Esophagus (tissue), 2 donors: ENCODE measurements around the gene RDH16. TPM values are rescaled to one million over a fixed set of nuclear protein-coding genes. Genes with fewer than 3 reads are reported as not detected.
A peak's percentile ranks its signal among the peaks of the same experiment; 100 is the strongest.

Experiments used
- H3K27ac ChIP-seq, 2 donors: one replicate each; pipeline ENCODE4 v1.5.1; 2013; ENCODE audit warnings: low read depth in 2 of 2, mild to moderate bottlenecking in 2 of 2, inconsistent platforms in 1 of 2, low read length in 1 of 2, moderate library complexity in 1 of 2
- H3K27me3 ChIP-seq, 2 donors: one replicate each; pipeline ENCODE4 v1.6.1; 2013; ENCODE audit warnings: low read length in 2 of 2, control low read depth in 1 of 2, mild to moderate bottlenecking in 1 of 2; ENCODE audit not compliant: insufficient read depth in 2 of 2, control insufficient read depth in 1 of 2
- H3K36me3 ChIP-seq, 2 donors: one replicate each; pipeline ENCODE4 v1.6.1; 2013; ENCODE audit warnings: low read length in 1 of 2; ENCODE audit not compliant: control insufficient read depth in 2 of 2, insufficient read depth in 2 of 2
- H3K4me1 ChIP-seq, 2 donors: one replicate each; pipeline ENCODE4 v1.6.1; 2013; ENCODE audit warnings: low read length in 1 of 2; ENCODE audit not compliant: control insufficient read depth in 2 of 2, insufficient read depth in 2 of 2
- H3K4me3 ChIP-seq, 2 donors: one replicate each; pipeline ENCODE4 v1.5.1; 2013; ENCODE audit warnings: low read length in 2 of 2, mild to moderate bottlenecking in 2 of 2, low read depth in 1 of 2, moderate library complexity in 1 of 2
- H3K9me3 ChIP-seq, 2 donors: one replicate each; pipeline ENCODE4 v1.6.1; 2013; ENCODE audit warnings: mild to moderate bottlenecking in 2 of 2, low read depth in 1 of 2, low read length in 1 of 2, moderate library complexity in 1 of 2; ENCODE audit not compliant: control insufficient read depth in 2 of 2, insufficient read depth in 1 of 2
- WGBS, 2 donors: extraction: QIAGEN DNeasy Blood & Tissue Kit; methylation state at CpG; one replicate each; pipeline ENCODE4 v1.1.7; 2013; 5-methylcytosine and 5-hydroxymethylcytosine counted together
- polyA plus RNA-seq, 2 donors: library from polyadenylated mRNA; stranded (reverse); fragments of 200-250 nt; gene quantifications; one replicate each; pipeline ENCODE4 v1.2.3, GENCODE V29; 2013
- donor health status: healthy with polysubstance abuse.
- donor health status: Bipolar disorder and iron deficiency.

RDH16 gene
- polyA plus RNA-seq, 2 donors, result 0.62 to 0.69 TPM

GRCh38 chr12:56998316-56998715 lies 40.9 kb upstream of the RDH16 start:
- no peaks in the 10 kb centered on the region for H3K4me1 ChIP-seq
- no peaks in the 10 kb centered on the region for H3K9me3 ChIP-seq
- H3K27me3 ChIP-seq, result no peaks in the 10 kb centered on the region
- no peak overlapping the region for H3K27ac ChIP-seq
- WGBS, 2 donors, result 91 to 92% methylated on average over 6 of the region's 6 CpGs
- no peak overlapping the region for H3K4me3 ChIP-seq
- peaks cover 10 to 14% of the 10 kb centered on the region in 2 donors for H3K36me3 ChIP-seq

- WGBS, 2 donors, result 75 to 81% methylated on average over 12 of the region's 12 CpGs
- Histone ChIP-seq H3K4me1 (no peaks in the 10 kb centered on the region), H3K27ac (no peak overlapping the region), H3K9me3 (no peaks in the 10 kb centered on the region), H3K4me3 (no peak overlapping the region), H3K36me3 (peaks cover 0 to 7% of the 10 kb centered on the region in 2 donors), H3K27me3 (no peaks in the 10 kb centered on the region)
These were observed 39.6 kb upstream of the RDH16 start for GRCh38 chr12:56996793-56997545.

- Histone ChIP-seq H3K9me3 (no peaks in the 10 kb centered on the region), H3K4me1 (peaks cover 0 to 6% of the 10 kb centered on the region in 2 donors), H3K27me3 (no peaks in the 10 kb centered on the region), H3K4me3 (no peak overlapping the region), H3K36me3 (peaks cover 0 to 7% of the 10 kb centered on the region in 2 donors), H3K27ac (no peak overlapping the region)
- WGBS, 2 donors, result 95 to 98% methylated on average over 11 of the region's 11 CpGs
These were observed 38.6 kb upstream of the RDH16 start for GRCh38 chr12:56995930-56996496.

GRCh38 chr12:56995201-56995929 lies 38.0 kb upstream of the RDH16 start:
- Histone ChIP-seq H3K4me3 (no peak overlapping the region), H3K36me3 (peaks cover 0 to 7% of the 10 kb centered on the region in 2 donors), H3K27ac (no peak overlapping the region), H3K9me3 (no peaks in the 10 kb centered on the region), H3K27me3 (no peaks in the 10 kb centered on the region), H3K4me1 (peaks cover 0 to 7% of the 10 kb centered on the region in 2 donors)
- 93 to 95% methylated on average over 25 to 26 of the region's 26 CpGs for WGBS, 2 donors

GRCh38 chr12:56994231-56994746 lies 36.9 kb upstream of the RDH16 start:
- Histone ChIP-seq H3K4me1 (peaks cover 0 to 7% of the 10 kb centered on the region in 2 donors), H3K4me3 (no peak overlapping the region), H3K27me3 (no peaks in the 10 kb centered on the region), H3K27ac (no peak overlapping the region), H3K9me3 (no peaks in the 10 kb centered on the region), H3K36me3 (peaks cover 0 to 7% of the 10 kb centered on the region in 2 donors)
- WGBS, 2 donors, result 75 to 76% methylated on average over 10 of the region's 10 CpGs

- Histone ChIP-seq H3K27me3 (no peaks in the 10 kb centered on the region), H3K27ac (no peak overlapping the region), H3K4me1 (peaks cover 0 to 7% of the 10 kb centered on the region in 2 donors), H3K36me3 (peaks cover 2 to 7% of the 10 kb centered on the region in 2 donors), H3K9me3 (no peaks in the 10 kb centered on the region), H3K4me3 (no peak overlapping the region)
- 63 to 71% methylated on average over 9 to 10 of the region's 10 CpGs for WGBS, 2 donors
These were observed 35.9 kb upstream of the RDH16 start for GRCh38 chr12:56993346-56993745.

- Histone ChIP-seq H3K27me3 (no peaks in the 10 kb centered on the region), H3K27ac (peak overlapping the region; percentile 11 to 56), H3K36me3 (peaks cover 2 to 5% of the 10 kb centered on the region in 2 donors), H3K4me1 (peaks cover 0 to 12% of the 10 kb centered on the region in 2 donors), H3K9me3 (no peaks in the 10 kb centered on the region), H3K4me3 (no peak overlapping the region)
- WGBS, 2 donors, result 61 to 66% methylated on average over 8 of the region's 8 CpGs
These were observed 34.2 kb upstream of the RDH16 start for GRCh38 chr12:56991319-56992246.

GRCh38 chr12:56990648-56991318 lies 33.4 kb upstream of the RDH16 start:
- WGBS, 2 donors, result 42 to 56% methylated on average over 7 of the region's 7 CpGs
- Histone ChIP-seq H3K4me3 (no peak overlapping the region), H3K9me3 (no peaks in the 10 kb centered on the region), H3K36me3 (peaks cover 2 to 4% of the 10 kb centered on the region in 2 donors), H3K27ac (peak overlapping the region; percentile 11 to 56), H3K27me3 (no peaks in the 10 kb centered on the region), H3K4me1 (peaks cover 0 to 12% of the 10 kb centered on the region in 2 donors)
